Loucy (cell line): Measurements from ENCODE around the gene DNAH1.

Experiments used
- EZH2phosphoT487 ChIP-seq: fragments of 200-600 bp; IDR thresholded peaks from 2 replicates; pipeline ENCODE4 v1.6.1; 2018; ENCODE audit warnings: antibody characterized with exemption, mild to moderate bottlenecking, moderate library complexity, borderline replicate concordance
- TF ChIP-seq, protein P1 (sequence below): fragments of 200-600 bp; sonication (generic); conservative IDR thresholded peaks from 2 replicates; pipeline ENCODE4 v1.5.1; 2014; ENCODE audit warnings: mild to moderate bottlenecking, antibody characterized with exemption, low read length

- TF ChIP-seq, protein P1, sequence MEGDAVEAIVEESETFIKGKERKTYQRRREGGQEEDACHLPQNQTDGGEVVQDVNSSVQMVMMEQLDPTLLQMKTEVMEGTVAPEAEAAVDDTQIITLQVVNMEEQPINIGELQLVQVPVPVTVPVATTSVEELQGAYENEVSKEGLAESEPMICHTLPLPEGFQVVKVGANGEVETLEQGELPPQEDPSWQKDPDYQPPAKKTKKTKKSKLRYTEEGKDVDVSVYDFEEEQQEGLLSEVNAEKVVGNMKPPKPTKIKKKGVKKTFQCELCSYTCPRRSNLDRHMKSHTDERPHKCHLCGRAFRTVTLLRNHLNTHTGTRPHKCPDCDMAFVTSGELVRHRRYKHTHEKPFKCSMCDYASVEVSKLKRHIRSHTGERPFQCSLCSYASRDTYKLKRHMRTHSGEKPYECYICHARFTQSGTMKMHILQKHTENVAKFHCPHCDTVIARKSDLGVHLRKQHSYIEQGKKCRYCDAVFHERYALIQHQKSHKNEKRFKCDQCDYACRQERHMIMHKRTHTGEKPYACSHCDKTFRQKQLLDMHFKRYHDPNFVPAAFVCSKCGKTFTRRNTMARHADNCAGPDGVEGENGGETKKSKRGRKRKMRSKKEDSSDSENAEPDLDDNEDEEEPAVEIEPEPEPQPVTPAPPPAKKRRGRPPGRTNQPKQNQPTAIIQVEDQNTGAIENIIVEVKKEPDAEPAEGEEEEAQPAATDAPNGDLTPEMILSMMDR = no peak
- TF ChIP-seq EZH2phosphoT487 = no peak
Observed at GRCh38 chr3:52383446-52383845, 67.3 kb downstream of the DNAH1 start.
